GM10266 (cell line): ENCODE measurements around the gene PALLD.
A peak's percentile ranks its signal among the peaks of the same experiment; 100 is the strongest.

Experiments
- DNase-seq: peaks from one replicate; pipeline ENCODE4 v3.0.0; 2012; ENCODE audit errors: extremely low spot score
- CTCF ChIP-seq: IDR thresholded peaks from 2 replicates; pipeline ENCODE4 v1.5.1; 2012; ENCODE audit warnings: mild to moderate bottlenecking, low read depth; ENCODE audit not compliant: control insufficient read depth, insufficient read depth; ENCODE audit errors: missing control alignments

Gene PALLD

DNA sequence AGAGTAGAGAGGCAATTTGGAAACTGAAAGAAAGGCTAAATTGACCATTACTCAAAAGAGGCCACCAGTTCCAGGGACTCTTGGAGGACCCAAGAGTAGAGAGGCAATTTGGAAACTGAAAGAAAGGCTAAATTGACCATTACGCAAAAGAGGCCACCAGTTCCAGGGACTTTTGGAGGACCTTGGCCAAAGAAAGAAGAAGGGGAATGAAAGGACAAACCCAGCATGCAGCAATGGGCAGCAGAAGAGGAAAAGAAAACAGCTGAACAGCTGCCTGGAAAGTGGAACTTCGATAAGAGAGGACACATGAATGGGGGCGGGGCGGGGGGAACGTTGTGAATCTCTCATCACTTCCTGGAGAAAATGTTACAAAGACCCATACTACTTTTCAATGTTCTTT is 80.8 kb downstream of the PALLD start:
- DNase-seq: no peak
- no peak for TF ChIP-seq CTCF

GRCh38 chr4:168580228-168580627 is 83.4 kb downstream of the PALLD start:
- no peak for DNase-seq
- no peak for TF ChIP-seq CTCF

DNA sequence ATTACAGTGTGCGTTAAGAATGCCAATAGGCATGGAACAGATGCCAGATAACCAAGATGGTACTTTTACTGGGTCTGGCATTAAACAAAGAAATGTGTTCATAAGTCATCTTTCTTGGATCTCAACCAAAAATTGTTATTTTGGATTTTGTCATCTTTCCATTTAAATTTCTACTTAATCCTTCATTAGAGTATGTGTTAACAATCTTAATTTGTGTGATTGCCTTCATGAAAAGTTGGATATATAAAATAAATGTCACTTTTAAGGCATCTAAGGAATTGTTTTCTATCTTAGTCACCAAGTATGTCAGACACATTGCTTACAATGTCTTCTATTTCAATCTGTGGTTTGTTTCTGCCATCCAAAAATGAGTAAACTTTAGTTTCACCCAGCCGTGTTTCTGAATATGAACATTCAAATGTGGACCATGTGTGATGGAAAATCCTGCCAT is 87.5 kb downstream of the PALLD start:
- TF ChIP-seq CTCF: no peak
- DNase-seq: no peak

DNA sequence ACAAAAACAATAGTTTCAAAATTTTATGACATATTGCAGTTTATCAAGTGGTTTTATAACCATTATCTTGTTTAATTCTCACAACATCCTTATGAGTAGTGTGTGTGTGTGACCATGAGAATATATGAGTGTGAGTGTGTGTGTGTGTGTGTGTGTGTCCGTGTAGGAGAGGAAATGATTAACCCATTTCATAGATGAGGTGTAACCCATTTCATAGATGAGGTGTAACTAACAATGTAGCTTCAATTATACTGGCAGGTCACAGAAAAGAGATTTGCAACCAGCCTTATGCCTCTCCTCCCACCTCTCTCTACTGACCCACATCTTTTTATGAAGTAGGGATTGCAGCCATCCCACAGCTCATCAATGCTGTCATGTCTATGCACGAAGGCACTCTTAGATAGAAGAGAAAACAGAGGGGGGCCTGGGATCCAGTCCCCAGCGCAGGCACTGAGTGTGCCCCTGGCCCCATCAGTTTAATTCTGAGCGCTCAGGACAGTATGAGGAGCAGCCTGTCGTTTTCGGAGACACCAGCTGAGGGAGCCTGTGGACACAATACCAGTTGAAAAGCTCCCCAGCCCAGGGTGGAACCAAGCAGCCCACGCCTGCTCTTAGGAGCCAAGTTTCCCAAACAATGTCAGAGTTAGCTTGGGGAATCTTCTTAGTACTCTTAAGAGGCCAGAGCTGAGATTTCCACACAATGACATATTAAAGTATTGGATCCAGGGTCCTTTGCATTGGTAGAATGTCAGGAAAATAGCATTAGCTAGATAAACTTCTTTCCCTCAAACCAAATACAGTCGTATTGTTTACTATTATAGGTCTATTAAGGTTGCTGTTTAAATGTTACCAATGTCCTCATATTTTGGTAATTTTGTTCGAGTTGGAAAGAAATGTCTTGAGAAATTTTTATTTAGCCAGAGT is 88.6 kb downstream of the PALLD start:
- DNase-seq: peak; percentile 40
- TF ChIP-seq CTCF: peak; percentile 47

DNA sequence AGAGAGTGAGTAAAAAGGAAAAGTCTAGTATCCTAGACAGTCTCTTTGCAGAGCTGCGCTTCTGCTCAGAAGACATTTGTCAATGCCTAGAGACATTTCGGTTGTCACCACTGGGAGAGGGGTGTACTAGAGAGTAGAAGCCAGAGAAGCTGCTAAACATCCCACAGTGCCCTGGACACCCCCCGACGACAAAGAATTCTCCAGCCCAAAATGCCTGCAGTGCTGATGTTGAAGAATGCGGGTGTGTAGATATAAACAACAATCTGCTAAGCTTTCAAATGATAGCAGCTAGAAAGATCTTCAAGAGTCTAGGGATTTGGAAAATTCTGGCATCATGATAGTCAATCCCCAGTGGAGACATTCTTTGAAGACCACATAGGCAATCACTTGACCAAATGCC is 90.1 kb downstream of the PALLD start:
- no peak for DNase-seq
- no peak for TF ChIP-seq CTCF

- no peak for DNase-seq
- TF ChIP-seq CTCF: no peak
Measured at GRCh38 chr4:168587411-168588125, 90.7 kb downstream of the PALLD start.
